Vagina (tissue), 2 donors: ENCODE measurements around the gene BAAT.

Experiments
- POLR2A ChIP-seq, 2 donors: fragments of 450-650 bp; IDR thresholded peaks; one replicate each; pipeline ENCODE4 v1.6.1; 2017; ENCODE audit warnings: antibody characterized with exemption in 2 of 2, mild to moderate bottlenecking in 2 of 2, moderate library complexity in 2 of 2
- POLR2AphosphoS5 ChIP-seq, 2 donors: sonication (generic); formaldehyde crosslinking; IDR thresholded peaks; one replicate each; pipeline ENCODE4 v1.9.0; 2017; ENCODE audit warnings: antibody characterized with exemption in 2 of 2, mild to moderate bottlenecking in 2 of 2, low read depth in 1 of 2; ENCODE audit not compliant: insufficient read depth in 1 of 2
- TF ChIP-seq, protein P1 (sequence below), 3 experiments: fragments of 450-650 bp in 2 of 3; fragments of 200-600 bp in 1 of 3; sonication (generic) in 1 of 3; IDR thresholded peaks; one replicate each; pipeline ENCODE4 v1.5.1; 2017 to 2019; ENCODE audit warnings: antibody characterized with exemption in 3 of 3, mild to moderate bottlenecking in 2 of 3, moderate library complexity in 2 of 3

DNA sequence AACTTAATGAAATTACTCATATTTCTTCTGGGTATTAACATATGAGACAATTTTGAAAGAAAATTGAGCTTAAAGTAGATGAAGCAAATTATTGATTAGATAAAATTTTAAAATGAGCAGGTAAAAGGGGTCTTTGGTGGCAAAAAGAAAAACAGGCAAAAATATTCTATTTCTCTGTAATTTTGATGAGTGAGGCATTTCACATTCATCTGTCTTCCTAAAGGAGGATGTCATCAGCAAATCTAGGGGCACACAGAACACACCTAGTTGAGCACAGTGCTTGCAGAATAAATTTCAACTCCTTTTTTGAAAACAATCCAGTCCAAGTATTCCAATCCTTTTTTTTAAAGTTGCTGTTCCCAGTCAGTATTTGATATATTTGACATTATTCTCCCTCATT, 30.0 kb upstream of the BAAT start:
- TF ChIP-seq, protein P1, sequence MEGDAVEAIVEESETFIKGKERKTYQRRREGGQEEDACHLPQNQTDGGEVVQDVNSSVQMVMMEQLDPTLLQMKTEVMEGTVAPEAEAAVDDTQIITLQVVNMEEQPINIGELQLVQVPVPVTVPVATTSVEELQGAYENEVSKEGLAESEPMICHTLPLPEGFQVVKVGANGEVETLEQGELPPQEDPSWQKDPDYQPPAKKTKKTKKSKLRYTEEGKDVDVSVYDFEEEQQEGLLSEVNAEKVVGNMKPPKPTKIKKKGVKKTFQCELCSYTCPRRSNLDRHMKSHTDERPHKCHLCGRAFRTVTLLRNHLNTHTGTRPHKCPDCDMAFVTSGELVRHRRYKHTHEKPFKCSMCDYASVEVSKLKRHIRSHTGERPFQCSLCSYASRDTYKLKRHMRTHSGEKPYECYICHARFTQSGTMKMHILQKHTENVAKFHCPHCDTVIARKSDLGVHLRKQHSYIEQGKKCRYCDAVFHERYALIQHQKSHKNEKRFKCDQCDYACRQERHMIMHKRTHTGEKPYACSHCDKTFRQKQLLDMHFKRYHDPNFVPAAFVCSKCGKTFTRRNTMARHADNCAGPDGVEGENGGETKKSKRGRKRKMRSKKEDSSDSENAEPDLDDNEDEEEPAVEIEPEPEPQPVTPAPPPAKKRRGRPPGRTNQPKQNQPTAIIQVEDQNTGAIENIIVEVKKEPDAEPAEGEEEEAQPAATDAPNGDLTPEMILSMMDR (IDR thresholded peaks at IDR 0.05) = no peak
- no peak for TF ChIP-seq POLR2A (IDR thresholded peaks at IDR 0.05)
- no peak for TF ChIP-seq POLR2AphosphoS5 (IDR thresholded peaks at IDR 0.05; ENCODE audit: insufficient read depth in 1 of 2, low read depth in 1 of 2)
